Measurements from ENCODE around the gene MAPKAP1.

Gene MAPKAP1

GRCh38 chr9:125525921-125526631 is 180.9 kb downstream of the MAPKAP1 start:
- TF ChIP-seq FOXK2 (IDR thresholded peaks at IDR 0.05) (no peak), TARDBP (IDR thresholded peaks at IDR 0.05) (no peak), BHLHE40 (IDR thresholded peaks at IDR 0.05; ENCODE audit: borderline replicate concordance) (no peak), PKNOX1 (IDR thresholded peaks at IDR 0.05) (no peak)
- CTCF ChIA-PET: interaction anchor here (0.9 kb wide), 1 partner anchor 8 kb away, joined by 3 read pairs; no protein-coding TSS in a partner anchor
- POLR2A ChIA-PET: no interaction called here
- DNase-seq (ENCODE audit: extremely low spot score): no peak

- DNase-seq (ENCODE audit: extremely low spot score): no peak
- no peak for TF ChIP-seq HDGF (IDR thresholded peaks at IDR 0.05; ENCODE audit: borderline replicate concordance)
- no peak for TF ChIP-seq CTBP1 (IDR thresholded peaks at IDR 0.05; ENCODE audit: borderline replicate concordance)
- TF ChIP-seq L3MBTL2 (conservative IDR thresholded peaks at IDR 0.05): no peak
- TF ChIP-seq BHLHE40 (IDR thresholded peaks at IDR 0.05; ENCODE audit: borderline replicate concordance): no peak
- no peak for TF ChIP-seq SUZ12 (IDR thresholded peaks at IDR 0.05)
- no peak for TF ChIP-seq FOXK2 (IDR thresholded peaks at IDR 0.05)
- TF ChIP-seq ARNT (IDR thresholded peaks at IDR 0.05): no peak
- TF ChIP-seq SP1 (IDR thresholded peaks at IDR 0.05): no peak
- TF ChIP-seq FOXA1 (IDR thresholded peaks at IDR 0.05): no peak
- no peak for TF ChIP-seq FOXM1 (IDR thresholded peaks at IDR 0.05; ENCODE audit: borderline replicate concordance)
- no peak for TF ChIP-seq NFRKB (IDR thresholded peaks at IDR 0.05)
- no peak for TF ChIP-seq LEF1 (IDR thresholded peaks at IDR 0.05; ENCODE audit: borderline replicate concordance)
- no peak for TF ChIP-seq TARDBP (IDR thresholded peaks at IDR 0.05)
- TF ChIP-seq ELF4 (IDR thresholded peaks at IDR 0.05): no peak
- TF ChIP-seq PKNOX1 (IDR thresholded peaks at IDR 0.05): no peak
- no peak for TF ChIP-seq ZNF384 (IDR thresholded peaks at IDR 0.05)
- ChIA-PET POLR2A (no interaction called here), CTCF (no interaction called here)
These were observed 182.2 kb downstream of the MAPKAP1 start for GRCh38 chr9:125524583-125525355.

- CTCF ChIA-PET: no interaction called here
These were observed 183.3 kb downstream of the MAPKAP1 start for GRCh38 chr9:125523681-125524080.

GRCh38 chr9:125522328-125522725 is 184.7 kb downstream of the MAPKAP1 start:
- CTCF ChIA-PET: no interaction called here
- TF ChIP-seq BHLHE40 (IDR thresholded peaks at IDR 0.05; ENCODE audit: borderline replicate concordance) (no peak), LEF1 (IDR thresholded peaks at IDR 0.05; ENCODE audit: borderline replicate concordance) (no peak), SUZ12 (IDR thresholded peaks at IDR 0.05) (no peak), HDGF (IDR thresholded peaks at IDR 0.05; ENCODE audit: borderline replicate concordance) (no peak), PKNOX1 (IDR thresholded peaks at IDR 0.05) (no peak), ARNT (IDR thresholded peaks at IDR 0.05) (no peak), FOXK2 (IDR thresholded peaks at IDR 0.05) (no peak), NFRKB (IDR thresholded peaks at IDR 0.05) (no peak), CTBP1 (IDR thresholded peaks at IDR 0.05; ENCODE audit: borderline replicate concordance) (no peak), ZNF384 (IDR thresholded peaks at IDR 0.05) (no peak), L3MBTL2 (conservative IDR thresholded peaks at IDR 0.05) (no peak), SP1 (IDR thresholded peaks at IDR 0.05) (no peak), FOXM1 (IDR thresholded peaks at IDR 0.05; ENCODE audit: borderline replicate concordance) (no peak), TARDBP (IDR thresholded peaks at IDR 0.05) (no peak), ELF4 (IDR thresholded peaks at IDR 0.05) (no peak), FOXA1 (IDR thresholded peaks at IDR 0.05) (no peak)
- POLR2A ChIA-PET: no interaction called here
- no peak for DNase-seq (ENCODE audit: extremely low spot score)

More at GRCh38 chr9:125523681-125524080, 183.3 kb downstream of the MAPKAP1 start:
- no peak for TF ChIP-seq ZNF384 (IDR thresholded peaks at IDR 0.05)
- DNase-seq (ENCODE audit: extremely low spot score): no peak
- POLR2A ChIA-PET: no interaction called here

GRCh38 chr9:125521462-125522327 is 185.3 kb downstream of the MAPKAP1 start:
- DNase-seq (ENCODE audit: extremely low spot score): no peak
- ChIA-PET POLR2A (no interaction called here), CTCF (no interaction called here)
- TF ChIP-seq NFRKB (IDR thresholded peaks at IDR 0.05): no peak
- TF ChIP-seq FOXA1 (IDR thresholded peaks at IDR 0.05): no peak
- TF ChIP-seq HDGF (IDR thresholded peaks at IDR 0.05; ENCODE audit: borderline replicate concordance): no peak
- TF ChIP-seq FOXM1 (IDR thresholded peaks at IDR 0.05; ENCODE audit: borderline replicate concordance): no peak
- no peak for TF ChIP-seq BHLHE40 (IDR thresholded peaks at IDR 0.05; ENCODE audit: borderline replicate concordance)
- no peak for TF ChIP-seq FOXK2 (IDR thresholded peaks at IDR 0.05)
- TF ChIP-seq PKNOX1 (IDR thresholded peaks at IDR 0.05): no peak
- no peak for TF ChIP-seq SUZ12 (IDR thresholded peaks at IDR 0.05)
- no peak for TF ChIP-seq ZNF384 (IDR thresholded peaks at IDR 0.05)
- no peak for TF ChIP-seq SP1 (IDR thresholded peaks at IDR 0.05)
- TF ChIP-seq L3MBTL2 (conservative IDR thresholded peaks at IDR 0.05): no peak
- no peak for TF ChIP-seq TARDBP (IDR thresholded peaks at IDR 0.05)
- TF ChIP-seq ARNT (IDR thresholded peaks at IDR 0.05): no peak
- TF ChIP-seq CTBP1 (IDR thresholded peaks at IDR 0.05; ENCODE audit: borderline replicate concordance): no peak

Data from HEK293T (cell line).